WTC11 (cell line): ENCODE measurements around the gene LTBP2. TPM values are rescaled to one million over a fixed set of nuclear protein-coding genes. Genes with fewer than 3 reads are reported as not detected.
A peak's percentile ranks its signal among the peaks of the same experiment; 100 is the strongest.

Experiments
- ATAC-seq: fragments of 200-7000 bp; cut with Tn5 transposase; 2 replicates; pipeline ENCODE4 v1.10.0; 2021; ENCODE audit warnings: mild to moderate bottlenecking, moderate library complexity
- CTCF ChIA-PET: fragments of 300-600 bp; sonication (Branson Sonifier 250); formaldehyde crosslinking; loops from one replicate; lab custom pipeline; 2021; ENCODE audit warnings: antibody characterized with exemption; lab: Charles Lee
- POLR2A ChIA-PET: fragments of 350-600 bp; sonication (Branson Sonifier 250); formaldehyde crosslinking; loops from one replicate; lab custom pipeline; 2021; ENCODE audit warnings: antibody characterized with exemption; lab: Charles Lee
- DNase-seq: peaks from one replicate; pipeline ENCODE4 v3.0.0; 2021; ENCODE audit warnings: low spot score
- H3K27ac Mint-ChIP-seq: 2 replicates; pipeline ENCODE4 v1.8.0; 2021; ENCODE audit warnings: mixed read lengths
- H3K27me3 Mint-ChIP-seq: 2 replicates; pipeline ENCODE4 v1.8.0; 2021; ENCODE audit warnings: low read depth, mild to moderate bottlenecking, moderate library complexity, mixed read lengths
- H3K36me3 Mint-ChIP-seq: 2 replicates; pipeline ENCODE4 v1.8.0; 2021; ENCODE audit warnings: mixed read lengths
- H3K4me1 Mint-ChIP-seq: 2 replicates; pipeline ENCODE4 v1.8.0; 2022; ENCODE audit warnings: mixed read lengths
- H3K4me3 Mint-ChIP-seq: 2 replicates; pipeline ENCODE4 v1.8.0; 2021; ENCODE audit warnings: mild to moderate bottlenecking, moderate library complexity, mixed read lengths
- H3K9me3 Mint-ChIP-seq: 2 replicates; pipeline ENCODE4 v1.8.0; 2021; ENCODE audit warnings: mixed read lengths
- CBFB ChIP-seq: sonication (generic); formaldehyde crosslinking; IDR thresholded peaks from 2 replicates; pipeline ENCODE4 v1.8.1; 2022; ENCODE audit warnings: mild to moderate bottlenecking, low read depth, missing genetic modification reagents
- JAZF1 ChIP-seq: fragments of 250-450 bp; sonication (Bioruptor Pico); IDR thresholded peaks from 2 replicates; pipeline ENCODE4 v1.9.0; 2021; ENCODE audit warnings: moderate library complexity, mild to moderate bottlenecking, inconsistent platforms
- MXD4 ChIP-seq: fragments of 250-450 bp; sonication (Bioruptor Pico); IDR thresholded peaks from 2 replicates; pipeline ENCODE4 v1.8.0; 2021; ENCODE audit warnings: mild to moderate bottlenecking, moderate library complexity, borderline replicate concordance
- TEAD4 ChIP-seq: sonication (generic); formaldehyde crosslinking; IDR thresholded peaks from 2 replicates; pipeline ENCODE4 v1.8.0; 2022; ENCODE audit warnings: mild to moderate bottlenecking, missing genetic modification reagents
- ZNF396 ChIP-seq: fragments of 250-450 bp; sonication (Bioruptor Pico); IDR thresholded peaks from 2 replicates; pipeline ENCODE4 v1.8.0; 2021; ENCODE audit warnings: mild to moderate bottlenecking, moderate library complexity, borderline replicate concordance
- ZNF416 ChIP-seq: fragments of 250-450 bp; sonication (Bioruptor Pico); IDR thresholded peaks from 2 replicates; pipeline ENCODE4 v1.9.0; 2021; ENCODE audit warnings: mild to moderate bottlenecking, inconsistent platforms
- ZNF423 ChIP-seq: fragments of 250-450 bp; sonication (Bioruptor Pico); IDR thresholded peaks from 2 replicates; pipeline ENCODE4 v2.1.2; 2022; ENCODE audit warnings: mild to moderate bottlenecking, moderate library complexity
- total RNA-seq: library from RNA; stranded (reverse); gene quantifications from 3 replicates; pipeline ENCODE4 v1.2.3, GENCODE V29; 2021
- TF ChIP-seq, protein P1 (sequence below): sonication (generic); formaldehyde crosslinking; IDR thresholded peaks from 2 replicates; pipeline ENCODE4 v1.8.0; 2022; ENCODE audit warnings: missing genetic modification reagents
- TF ChIP-seq, protein P2 (sequence below): sonication (generic); formaldehyde crosslinking; IDR thresholded peaks from 2 replicates; pipeline ENCODE4 v1.8.1; 2022; ENCODE audit warnings: mild to moderate bottlenecking, moderate library complexity, missing genetic modification reagents
- TF ChIP-seq, protein P3 (sequence below): fragments of 250-450 bp; sonication (Bioruptor Pico); IDR thresholded peaks from 2 replicates; pipeline ENCODE4 v1.9.0; 2021; ENCODE audit warnings: mild to moderate bottlenecking
- TF ChIP-seq, protein P4 (sequence below): sonication (generic); formaldehyde crosslinking; IDR thresholded peaks from 2 replicates; pipeline ENCODE4 v1.8.1; 2023; ENCODE audit warnings: mild to moderate bottlenecking, missing genetic modification reagents, moderate library complexity
- TF ChIP-seq, protein P5 (sequence below): fragments of 250-450 bp; sonication (Bioruptor Pico); conservative IDR thresholded peaks from 2 replicates; pipeline ENCODE4 v1.9.0; 2021; ENCODE audit warnings: mild to moderate bottlenecking
- TF ChIP-seq, protein P6 (sequence below): sonication (generic); formaldehyde crosslinking; IDR thresholded peaks from 2 replicates; pipeline ENCODE4 v1.8.0; 2023; ENCODE audit warnings: mild to moderate bottlenecking, missing genetic modification reagents
- TF ChIP-seq, protein P7 (sequence below): sonication (generic); formaldehyde crosslinking; IDR thresholded peaks from 2 replicates; pipeline ENCODE4 v1.8.1; 2022; ENCODE audit warnings: low read depth, missing genetic modification reagents, borderline replicate concordance
- TF ChIP-seq, protein P8 (sequence below): sonication (generic); formaldehyde crosslinking; IDR thresholded peaks from 2 replicates; pipeline ENCODE4 v1.8.1; 2022; ENCODE audit warnings: mild to moderate bottlenecking, missing genetic modification reagents, moderate library complexity, borderline replicate concordance
- TF ChIP-seq, protein P9 (sequence below): fragments of 250-450 bp; sonication (Bioruptor Pico); IDR thresholded peaks from 2 replicates; pipeline ENCODE4 v1.9.0; 2021; ENCODE audit warnings: mild to moderate bottlenecking

LTBP2 gene
- total RNA-seq, 1 experiment from 2014 or later, result 1.2 TPM

DNA sequence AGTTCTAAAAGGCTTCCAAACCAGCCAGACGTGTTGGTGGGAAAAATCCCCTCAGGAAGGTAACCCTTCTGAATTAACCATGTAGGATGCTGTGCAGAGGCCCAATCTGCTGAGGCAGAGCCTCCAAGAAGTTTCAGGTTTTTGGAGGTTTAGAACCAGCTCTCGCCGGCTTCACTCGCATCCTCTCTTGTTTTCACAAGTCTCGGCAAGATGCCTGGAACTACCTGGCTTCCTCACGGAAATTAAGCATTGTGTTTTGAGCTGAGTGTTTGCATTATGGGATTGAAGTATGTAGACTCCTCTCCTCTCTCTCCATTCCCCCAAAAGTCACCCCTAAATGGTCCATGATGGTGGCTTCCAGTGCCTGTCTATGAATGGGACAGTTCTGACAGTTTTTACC is 20.6 kb downstream of the LTBP2 start:
- no peak for ATAC-seq
- no peaks in the 10 kb centered on the region for H3K36me3 Mint-ChIP-seq
- ChIA-PET CTCF (interaction anchor here (0.6 to 2.1 kb wide), 5 partner anchors 17 to 126 kb away, joined by 3 to 18 read pairs (median 4); no protein-coding TSS in a partner anchor), POLR2A (no interaction called here)
- TF ChIP-seq, protein P1, sequence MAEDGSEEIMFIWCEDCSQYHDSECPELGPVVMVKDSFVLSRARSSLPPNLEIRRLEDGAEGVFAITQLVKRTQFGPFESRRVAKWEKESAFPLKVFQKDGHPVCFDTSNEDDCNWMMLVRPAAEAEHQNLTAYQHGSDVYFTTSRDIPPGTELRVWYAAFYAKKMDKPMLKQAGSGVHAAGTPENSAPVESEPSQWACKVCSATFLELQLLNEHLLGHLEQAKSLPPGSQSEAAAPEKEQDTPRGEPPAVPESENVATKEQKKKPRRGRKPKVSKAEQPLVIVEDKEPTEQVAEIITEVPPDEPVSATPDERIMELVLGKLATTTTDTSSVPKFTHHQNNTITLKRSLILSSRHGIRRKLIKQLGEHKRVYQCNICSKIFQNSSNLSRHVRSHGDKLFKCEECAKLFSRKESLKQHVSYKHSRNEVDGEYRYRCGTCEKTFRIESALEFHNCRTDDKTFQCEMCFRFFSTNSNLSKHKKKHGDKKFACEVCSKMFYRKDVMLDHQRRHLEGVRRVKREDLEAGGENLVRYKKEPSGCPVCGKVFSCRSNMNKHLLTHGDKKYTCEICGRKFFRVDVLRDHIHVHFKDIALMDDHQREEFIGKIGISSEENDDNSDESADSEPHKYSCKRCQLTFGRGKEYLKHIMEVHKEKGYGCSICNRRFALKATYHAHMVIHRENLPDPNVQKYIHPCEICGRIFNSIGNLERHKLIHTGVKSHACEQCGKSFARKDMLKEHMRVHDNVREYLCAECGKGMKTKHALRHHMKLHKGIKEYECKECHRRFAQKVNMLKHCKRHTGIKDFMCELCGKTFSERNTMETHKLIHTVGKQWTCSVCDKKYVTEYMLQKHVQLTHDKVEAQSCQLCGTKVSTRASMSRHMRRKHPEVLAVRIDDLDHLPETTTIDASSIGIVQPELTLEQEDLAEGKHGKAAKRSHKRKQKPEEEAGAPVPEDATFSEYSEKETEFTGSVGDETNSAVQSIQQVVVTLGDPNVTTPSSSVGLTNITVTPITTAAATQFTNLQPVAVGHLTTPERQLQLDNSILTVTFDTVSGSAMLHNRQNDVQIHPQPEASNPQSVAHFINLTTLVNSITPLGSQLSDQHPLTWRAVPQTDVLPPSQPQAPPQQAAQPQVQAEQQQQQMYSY, result no peak
- TF ChIP-seq, protein P2, sequence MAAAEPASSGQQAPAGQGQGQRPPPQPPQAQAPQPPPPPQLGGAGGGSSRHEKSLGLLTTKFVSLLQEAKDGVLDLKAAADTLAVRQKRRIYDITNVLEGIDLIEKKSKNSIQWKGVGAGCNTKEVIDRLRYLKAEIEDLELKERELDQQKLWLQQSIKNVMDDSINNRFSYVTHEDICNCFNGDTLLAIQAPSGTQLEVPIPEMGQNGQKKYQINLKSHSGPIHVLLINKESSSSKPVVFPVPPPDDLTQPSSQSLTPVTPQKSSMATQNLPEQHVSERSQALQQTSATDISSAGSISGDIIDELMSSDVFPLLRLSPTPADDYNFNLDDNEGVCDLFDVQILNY (CRISPR knock-in tag), result no peak
- TF ChIP-seq, protein P3, sequence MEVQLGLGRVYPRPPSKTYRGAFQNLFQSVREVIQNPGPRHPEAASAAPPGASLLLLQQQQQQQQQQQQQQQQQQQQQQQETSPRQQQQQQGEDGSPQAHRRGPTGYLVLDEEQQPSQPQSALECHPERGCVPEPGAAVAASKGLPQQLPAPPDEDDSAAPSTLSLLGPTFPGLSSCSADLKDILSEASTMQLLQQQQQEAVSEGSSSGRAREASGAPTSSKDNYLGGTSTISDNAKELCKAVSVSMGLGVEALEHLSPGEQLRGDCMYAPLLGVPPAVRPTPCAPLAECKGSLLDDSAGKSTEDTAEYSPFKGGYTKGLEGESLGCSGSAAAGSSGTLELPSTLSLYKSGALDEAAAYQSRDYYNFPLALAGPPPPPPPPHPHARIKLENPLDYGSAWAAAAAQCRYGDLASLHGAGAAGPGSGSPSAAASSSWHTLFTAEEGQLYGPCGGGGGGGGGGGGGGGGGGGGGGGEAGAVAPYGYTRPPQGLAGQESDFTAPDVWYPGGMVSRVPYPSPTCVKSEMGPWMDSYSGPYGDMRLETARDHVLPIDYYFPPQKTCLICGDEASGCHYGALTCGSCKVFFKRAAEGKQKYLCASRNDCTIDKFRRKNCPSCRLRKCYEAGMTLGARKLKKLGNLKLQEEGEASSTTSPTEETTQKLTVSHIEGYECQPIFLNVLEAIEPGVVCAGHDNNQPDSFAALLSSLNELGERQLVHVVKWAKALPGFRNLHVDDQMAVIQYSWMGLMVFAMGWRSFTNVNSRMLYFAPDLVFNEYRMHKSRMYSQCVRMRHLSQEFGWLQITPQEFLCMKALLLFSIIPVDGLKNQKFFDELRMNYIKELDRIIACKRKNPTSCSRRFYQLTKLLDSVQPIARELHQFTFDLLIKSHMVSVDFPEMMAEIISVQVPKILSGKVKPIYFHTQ (CRISPR knock-in tag), result no peak
- TF ChIP-seq, protein P4, sequence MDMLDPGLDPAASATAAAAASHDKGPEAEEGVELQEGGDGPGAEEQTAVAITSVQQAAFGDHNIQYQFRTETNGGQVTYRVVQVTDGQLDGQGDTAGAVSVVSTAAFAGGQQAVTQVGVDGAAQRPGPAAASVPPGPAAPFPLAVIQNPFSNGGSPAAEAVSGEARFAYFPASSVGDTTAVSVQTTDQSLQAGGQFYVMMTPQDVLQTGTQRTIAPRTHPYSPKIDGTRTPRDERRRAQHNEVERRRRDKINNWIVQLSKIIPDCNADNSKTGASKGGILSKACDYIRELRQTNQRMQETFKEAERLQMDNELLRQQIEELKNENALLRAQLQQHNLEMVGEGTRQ (CRISPR knock-in tag), result no peak
- no peak for TF ChIP-seq MXD4 (CRISPR knock-in tag)
- no peak for TF ChIP-seq JAZF1 (CRISPR knock-in tag)
- TF ChIP-seq, protein P5, sequence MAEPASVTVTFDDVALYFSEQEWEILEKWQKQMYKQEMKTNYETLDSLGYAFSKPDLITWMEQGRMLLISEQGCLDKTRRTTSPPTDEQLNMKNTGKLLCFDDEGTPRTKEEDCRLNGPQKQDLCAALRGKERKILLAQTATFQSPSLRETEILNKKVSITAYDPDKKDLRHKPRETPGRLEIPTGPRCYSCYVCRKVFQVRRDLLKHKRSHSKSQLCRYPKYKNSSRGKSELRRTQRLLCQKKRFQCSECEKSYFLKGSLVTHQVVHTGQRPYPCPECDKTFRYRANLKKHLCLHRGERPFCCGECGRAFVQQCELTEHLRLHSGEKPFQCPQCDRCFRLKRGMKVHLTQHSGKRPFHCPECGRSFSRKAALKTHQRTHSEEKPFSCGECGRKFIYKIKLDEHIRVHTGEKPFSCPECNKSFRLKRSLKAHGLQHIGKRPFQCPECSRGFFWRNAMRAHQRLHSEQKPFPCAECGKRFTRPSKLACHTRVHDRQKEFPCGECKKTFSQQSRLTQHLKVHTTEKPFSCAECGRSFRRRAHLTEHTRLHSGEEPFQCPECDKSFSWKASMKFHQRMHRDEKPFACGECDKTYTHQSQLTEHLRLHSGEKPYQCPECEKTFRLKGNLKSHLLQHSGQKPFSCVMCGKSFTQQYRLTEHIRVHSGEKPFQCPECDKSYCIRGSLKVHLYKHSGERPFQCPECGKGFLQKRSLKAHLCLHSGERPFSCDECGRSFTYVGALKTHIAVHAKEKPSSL (CRISPR knock-in tag), result no peak
- peaks cover 5% of the 10 kb centered on the region; the same call in 1 of the 2 replicates for H3K4me1 Mint-ChIP-seq
- no peak overlapping the region for H3K27ac Mint-ChIP-seq
- DNase-seq, result no peak
- H3K27me3 Mint-ChIP-seq, result no peaks in the 10 kb centered on the region
- H3K4me3 Mint-ChIP-seq, result no peak overlapping the region
- H3K9me3 Mint-ChIP-seq, result no peaks in the 10 kb centered on the region

DNA sequence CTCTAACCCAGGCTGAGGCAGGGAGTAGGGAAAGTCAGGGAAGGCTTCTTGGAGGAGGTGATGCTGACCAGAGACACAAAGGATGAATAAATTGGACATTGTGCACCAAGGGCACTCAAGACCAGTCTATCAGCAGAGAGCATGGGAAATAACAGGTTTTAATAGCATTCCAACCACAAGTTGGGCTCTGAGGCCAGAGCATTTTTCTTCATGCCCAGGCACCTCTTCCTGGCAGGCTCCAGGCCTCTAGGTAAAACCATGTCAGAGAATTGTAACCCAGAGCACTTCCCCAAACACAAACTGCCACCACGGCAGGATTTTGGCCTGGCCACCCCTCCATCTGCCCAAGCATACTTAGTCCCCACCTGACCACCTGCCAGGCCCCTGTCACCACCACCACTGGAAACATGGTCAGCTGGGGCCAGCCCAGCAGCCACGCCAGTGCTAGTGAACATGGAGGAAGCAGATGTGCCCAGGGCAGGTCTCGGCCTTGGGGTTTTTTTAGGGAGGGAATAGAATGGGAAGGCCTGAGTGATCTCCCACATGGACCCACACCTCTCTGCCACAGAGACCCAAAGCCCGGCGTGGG is 22.7 kb downstream of the LTBP2 start:
- POLR2A ChIA-PET, result no interaction called here
- ATAC-seq (no peak), DNase-seq (no peak)
- no peak overlapping the region for H3K4me3 Mint-ChIP-seq
- no peaks in the 10 kb centered on the region for H3K27me3 Mint-ChIP-seq
- no peaks in the 10 kb centered on the region for H3K36me3 Mint-ChIP-seq
- H3K27ac Mint-ChIP-seq, result 0 out of 2 replicates have a peak overlapping the region, but pooled peaks have one; percentile 54
- CTCF ChIA-PET, result no interaction called here
- no peaks in the 10 kb centered on the region for H3K9me3 Mint-ChIP-seq
- H3K4me1 Mint-ChIP-seq, result peaks cover 5% of the 10 kb centered on the region; the same call in 1 of the 2 replicates
- TF ChIP-seq, protein P6, sequence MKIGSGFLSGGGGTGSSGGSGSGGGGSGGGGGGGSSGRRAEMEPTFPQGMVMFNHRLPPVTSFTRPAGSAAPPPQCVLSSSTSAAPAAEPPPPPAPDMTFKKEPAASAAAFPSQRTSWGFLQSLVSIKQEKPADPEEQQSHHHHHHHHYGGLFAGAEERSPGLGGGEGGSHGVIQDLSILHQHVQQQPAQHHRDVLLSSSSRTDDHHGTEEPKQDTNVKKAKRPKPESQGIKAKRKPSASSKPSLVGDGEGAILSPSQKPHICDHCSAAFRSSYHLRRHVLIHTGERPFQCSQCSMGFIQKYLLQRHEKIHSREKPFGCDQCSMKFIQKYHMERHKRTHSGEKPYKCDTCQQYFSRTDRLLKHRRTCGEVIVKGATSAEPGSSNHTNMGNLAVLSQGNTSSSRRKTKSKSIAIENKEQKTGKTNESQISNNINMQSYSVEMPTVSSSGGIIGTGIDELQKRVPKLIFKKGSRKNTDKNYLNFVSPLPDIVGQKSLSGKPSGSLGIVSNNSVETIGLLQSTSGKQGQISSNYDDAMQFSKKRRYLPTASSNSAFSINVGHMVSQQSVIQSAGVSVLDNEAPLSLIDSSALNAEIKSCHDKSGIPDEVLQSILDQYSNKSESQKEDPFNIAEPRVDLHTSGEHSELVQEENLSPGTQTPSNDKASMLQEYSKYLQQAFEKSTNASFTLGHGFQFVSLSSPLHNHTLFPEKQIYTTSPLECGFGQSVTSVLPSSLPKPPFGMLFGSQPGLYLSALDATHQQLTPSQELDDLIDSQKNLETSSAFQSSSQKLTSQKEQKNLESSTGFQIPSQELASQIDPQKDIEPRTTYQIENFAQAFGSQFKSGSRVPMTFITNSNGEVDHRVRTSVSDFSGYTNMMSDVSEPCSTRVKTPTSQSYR, result no peak
- TF ChIP-seq CBFB (CRISPR knock-in tag) (no peak), TEAD4 (CRISPR knock-in tag) (no peak), ZNF423 (CRISPR knock-in tag) (no peak), ZNF396 (CRISPR knock-in tag) (no peak), ZNF416 (CRISPR knock-in tag) (no peak)
- TF ChIP-seq, protein P7, sequence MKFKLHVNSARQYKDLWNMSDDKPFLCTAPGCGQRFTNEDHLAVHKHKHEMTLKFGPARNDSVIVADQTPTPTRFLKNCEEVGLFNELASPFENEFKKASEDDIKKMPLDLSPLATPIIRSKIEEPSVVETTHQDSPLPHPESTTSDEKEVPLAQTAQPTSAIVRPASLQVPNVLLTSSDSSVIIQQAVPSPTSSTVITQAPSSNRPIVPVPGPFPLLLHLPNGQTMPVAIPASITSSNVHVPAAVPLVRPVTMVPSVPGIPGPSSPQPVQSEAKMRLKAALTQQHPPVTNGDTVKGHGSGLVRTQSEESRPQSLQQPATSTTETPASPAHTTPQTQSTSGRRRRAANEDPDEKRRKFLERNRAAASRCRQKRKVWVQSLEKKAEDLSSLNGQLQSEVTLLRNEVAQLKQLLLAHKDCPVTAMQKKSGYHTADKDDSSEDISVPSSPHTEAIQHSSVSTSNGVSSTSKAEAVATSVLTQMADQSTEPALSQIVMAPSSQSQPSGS (CRISPR knock-in tag), result no peak
- TF ChIP-seq, protein P8, sequence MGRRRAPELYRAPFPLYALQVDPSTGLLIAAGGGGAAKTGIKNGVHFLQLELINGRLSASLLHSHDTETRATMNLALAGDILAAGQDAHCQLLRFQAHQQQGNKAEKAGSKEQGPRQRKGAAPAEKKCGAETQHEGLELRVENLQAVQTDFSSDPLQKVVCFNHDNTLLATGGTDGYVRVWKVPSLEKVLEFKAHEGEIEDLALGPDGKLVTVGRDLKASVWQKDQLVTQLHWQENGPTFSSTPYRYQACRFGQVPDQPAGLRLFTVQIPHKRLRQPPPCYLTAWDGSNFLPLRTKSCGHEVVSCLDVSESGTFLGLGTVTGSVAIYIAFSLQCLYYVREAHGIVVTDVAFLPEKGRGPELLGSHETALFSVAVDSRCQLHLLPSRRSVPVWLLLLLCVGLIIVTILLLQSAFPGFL (CRISPR knock-in tag), result no peak
- TF ChIP-seq, protein P9, sequence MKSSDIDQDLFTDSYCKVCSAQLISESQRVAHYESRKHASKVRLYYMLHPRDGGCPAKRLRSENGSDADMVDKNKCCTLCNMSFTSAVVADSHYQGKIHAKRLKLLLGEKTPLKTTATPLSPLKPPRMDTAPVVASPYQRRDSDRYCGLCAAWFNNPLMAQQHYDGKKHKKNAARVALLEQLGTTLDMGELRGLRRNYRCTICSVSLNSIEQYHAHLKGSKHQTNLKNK (CRISPR knock-in tag), result no peak
